ENCODE data around the gene FOXA3. TPM values are rescaled to one million over a fixed set of nuclear protein-coding genes. Genes with fewer than 3 reads are reported as not detected.

FOXA3 gene
- total RNA-seq, 2 experiments from 2014 or later, result 0.36 TPM; not detected in 1

DNA sequence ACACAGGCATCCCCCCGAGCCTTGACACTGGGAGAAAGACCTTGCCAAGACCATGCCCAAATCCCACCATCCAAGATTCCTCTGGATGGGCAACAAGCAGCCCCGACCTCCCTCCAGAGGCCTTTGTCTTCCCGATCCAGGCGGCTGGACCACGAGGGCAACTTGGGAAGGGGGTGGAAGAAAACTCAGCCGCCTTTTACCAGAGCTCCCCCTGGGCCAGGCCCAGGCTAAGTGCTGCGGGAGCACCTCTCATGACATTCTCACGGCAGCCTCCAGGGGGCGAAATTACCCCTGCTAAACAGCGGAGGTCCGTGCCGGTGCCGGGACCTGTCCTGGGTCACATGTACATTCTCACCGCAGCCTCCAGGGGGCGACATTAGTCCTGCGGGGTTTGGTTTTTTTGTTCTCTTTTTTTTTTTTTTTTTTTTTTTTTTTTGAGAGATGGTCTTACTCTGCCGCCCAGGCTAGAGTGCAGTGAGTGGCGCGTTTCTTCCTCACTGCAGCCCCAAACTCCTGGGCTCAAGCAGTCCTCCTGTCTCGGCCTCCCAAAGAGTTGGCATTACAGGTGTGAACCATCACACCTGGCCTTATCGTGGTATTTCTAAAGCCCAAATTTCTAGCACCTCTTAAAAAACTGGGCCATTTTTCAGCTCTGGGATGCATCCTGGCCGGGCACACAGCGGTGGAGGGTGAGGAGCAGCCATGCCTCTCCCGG is 47.0 kb upstream of the FOXA3 start:
- peaks cover 11% of the 10 kb centered on the region for H3K36me3 Mint-ChIP-seq (ENCODE audit: low read depth)
- no peaks in the 10 kb centered on the region for H3K9me3 Mint-ChIP-seq
- no peak overlapping the region for H3K27ac Mint-ChIP-seq
- H3K4me1 Mint-ChIP-seq (ENCODE audit: low read depth), result peaks cover 2% of the 10 kb centered on the region
- CTCF ChIA-PET, result interaction anchor here (0.6 to 6.1 kb wide), 47 partner anchors 9 to 448 kb away, joined by 3 to 52 read pairs (median 4); partner anchors contain the start of genes CCDC61, DMPK, DMWD and FBXO46
- POLR2A ChIA-PET, result interaction anchor here (0.6 to 2.2 kb wide), 10 partner anchors 9 to 195 kb away, joined by 3 to 8 read pairs (median 4); partner anchors contain the start of genes DMWD, IRF2BP1 and SIX5
- intact Hi-C loops (cut with micrococcal nuclease), result no loop called here
- no peaks in the 10 kb centered on the region for H3K27me3 Mint-ChIP-seq
- ATAC-seq, result peak; percentile 99
- TF ChIP-seq, protein P1, sequence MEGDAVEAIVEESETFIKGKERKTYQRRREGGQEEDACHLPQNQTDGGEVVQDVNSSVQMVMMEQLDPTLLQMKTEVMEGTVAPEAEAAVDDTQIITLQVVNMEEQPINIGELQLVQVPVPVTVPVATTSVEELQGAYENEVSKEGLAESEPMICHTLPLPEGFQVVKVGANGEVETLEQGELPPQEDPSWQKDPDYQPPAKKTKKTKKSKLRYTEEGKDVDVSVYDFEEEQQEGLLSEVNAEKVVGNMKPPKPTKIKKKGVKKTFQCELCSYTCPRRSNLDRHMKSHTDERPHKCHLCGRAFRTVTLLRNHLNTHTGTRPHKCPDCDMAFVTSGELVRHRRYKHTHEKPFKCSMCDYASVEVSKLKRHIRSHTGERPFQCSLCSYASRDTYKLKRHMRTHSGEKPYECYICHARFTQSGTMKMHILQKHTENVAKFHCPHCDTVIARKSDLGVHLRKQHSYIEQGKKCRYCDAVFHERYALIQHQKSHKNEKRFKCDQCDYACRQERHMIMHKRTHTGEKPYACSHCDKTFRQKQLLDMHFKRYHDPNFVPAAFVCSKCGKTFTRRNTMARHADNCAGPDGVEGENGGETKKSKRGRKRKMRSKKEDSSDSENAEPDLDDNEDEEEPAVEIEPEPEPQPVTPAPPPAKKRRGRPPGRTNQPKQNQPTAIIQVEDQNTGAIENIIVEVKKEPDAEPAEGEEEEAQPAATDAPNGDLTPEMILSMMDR (IDR thresholded peaks at IDR 0.05), result peak; percentile 100
- no peak overlapping the region for H3K4me3 Mint-ChIP-seq
- peak; percentile 98 for DNase-seq

DNA sequence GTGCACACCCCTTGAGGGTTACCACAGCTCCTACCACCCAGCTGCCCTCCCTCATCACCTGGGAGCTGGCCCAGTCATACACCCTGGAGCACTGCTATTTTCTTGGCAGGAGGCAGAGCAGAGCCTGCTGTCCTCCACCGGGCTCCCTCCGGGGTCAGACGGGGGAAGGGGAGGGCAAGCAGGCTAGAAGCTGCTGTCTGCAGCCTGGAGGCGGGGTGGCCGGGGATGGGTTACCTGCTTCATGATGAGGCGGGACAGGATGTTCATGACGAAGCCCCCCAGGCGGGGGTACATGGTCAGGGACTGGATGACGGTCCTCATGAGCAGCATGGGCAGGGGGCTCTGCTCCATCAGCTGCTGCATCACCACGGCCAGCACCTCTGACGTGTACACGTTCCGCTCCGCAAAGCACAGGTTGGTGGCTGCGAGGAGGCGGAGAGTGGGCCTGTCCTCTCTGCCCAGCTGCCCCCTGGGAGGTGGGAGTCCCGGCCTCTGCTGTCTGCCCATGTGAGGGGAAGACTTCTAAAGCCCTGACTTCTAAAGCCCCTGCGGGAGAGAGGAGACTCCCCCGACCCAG is 46.3 kb upstream of the FOXA3 start:
- intact Hi-C loops (cut with micrococcal nuclease), result no loop called here
- Mint-ChIP-seq H3K4me1 (ENCODE audit: low read depth) (peaks cover 2% of the 10 kb centered on the region), H3K27ac (no peak overlapping the region), H3K9me3 (no peaks in the 10 kb centered on the region), H3K36me3 (ENCODE audit: low read depth) (peaks cover 11% of the 10 kb centered on the region), H3K27me3 (no peaks in the 10 kb centered on the region), H3K4me3 (no peak overlapping the region)
- TF ChIP-seq, protein P1 (IDR thresholded peaks at IDR 0.05), result peak; percentile 5
- ChIA-PET CTCF (interaction anchor here (0.8 to 6.1 kb wide), 18 partner anchors 9 to 211 kb away, joined by 3 to 52 read pairs (median 8); partner anchors contain the start of genes DMWD, MYPOP and SIX5), POLR2A (interaction anchor here (1.1 to 2.2 kb wide), 6 partner anchors 9 to 67 kb away, joined by 4 to 8 read pairs (median 6); partner anchors contain the start of genes DMWD, IRF2BP1 and SIX5)
- ATAC-seq, result no peak
- no peak for DNase-seq

DNA sequence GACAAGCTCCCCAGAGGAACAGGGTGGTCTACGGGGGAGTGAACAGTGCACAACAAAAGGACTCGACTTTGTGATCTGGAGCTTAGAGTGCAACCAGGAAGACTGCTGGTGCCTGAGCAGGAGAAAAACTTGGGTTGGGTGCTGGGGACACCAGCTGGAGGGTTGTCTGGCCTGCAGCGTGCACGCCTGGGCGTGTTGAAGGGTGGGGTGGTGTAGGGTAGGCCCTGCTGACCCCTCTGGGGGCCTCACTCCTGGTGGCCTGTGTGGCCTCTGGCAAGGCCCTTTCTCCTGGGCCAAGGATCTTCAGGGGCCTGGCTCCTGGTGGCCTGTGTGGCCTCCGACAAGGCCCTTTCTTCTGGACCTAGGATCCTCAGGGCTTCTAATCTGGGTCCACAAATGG is 44.4 kb upstream of the FOXA3 start:
- H3K27ac Mint-ChIP-seq, result peak overlapping the region; percentile 7
- H3K27me3 Mint-ChIP-seq, result no peaks in the 10 kb centered on the region
- ChIA-PET CTCF (interaction anchor here (0.6 to 1.3 kb wide), 3 partner anchors 20 to 65 kb away, joined by 3 to 5 read pairs (median 3); no protein-coding TSS in a partner anchor), POLR2A (interaction anchor here (0.6 to 0.7 kb wide), 2 partner anchors 9 to 305 kb away, joined by 3 to 4 read pairs; no protein-coding TSS in a partner anchor)
- DNase-seq, result no peak
- H3K9me3 Mint-ChIP-seq, result no peaks in the 10 kb centered on the region
- H3K36me3 Mint-ChIP-seq (ENCODE audit: low read depth), result peaks cover 19% of the 10 kb centered on the region
- intact Hi-C loops (cut with micrococcal nuclease), result no loop called here
- no peak overlapping the region for H3K4me3 Mint-ChIP-seq
- ATAC-seq, result no peak
- H3K4me1 Mint-ChIP-seq (ENCODE audit: low read depth), result peaks cover 2% of the 10 kb centered on the region
- TF ChIP-seq, protein P1 (IDR thresholded peaks at IDR 0.05), result no peak

DNA sequence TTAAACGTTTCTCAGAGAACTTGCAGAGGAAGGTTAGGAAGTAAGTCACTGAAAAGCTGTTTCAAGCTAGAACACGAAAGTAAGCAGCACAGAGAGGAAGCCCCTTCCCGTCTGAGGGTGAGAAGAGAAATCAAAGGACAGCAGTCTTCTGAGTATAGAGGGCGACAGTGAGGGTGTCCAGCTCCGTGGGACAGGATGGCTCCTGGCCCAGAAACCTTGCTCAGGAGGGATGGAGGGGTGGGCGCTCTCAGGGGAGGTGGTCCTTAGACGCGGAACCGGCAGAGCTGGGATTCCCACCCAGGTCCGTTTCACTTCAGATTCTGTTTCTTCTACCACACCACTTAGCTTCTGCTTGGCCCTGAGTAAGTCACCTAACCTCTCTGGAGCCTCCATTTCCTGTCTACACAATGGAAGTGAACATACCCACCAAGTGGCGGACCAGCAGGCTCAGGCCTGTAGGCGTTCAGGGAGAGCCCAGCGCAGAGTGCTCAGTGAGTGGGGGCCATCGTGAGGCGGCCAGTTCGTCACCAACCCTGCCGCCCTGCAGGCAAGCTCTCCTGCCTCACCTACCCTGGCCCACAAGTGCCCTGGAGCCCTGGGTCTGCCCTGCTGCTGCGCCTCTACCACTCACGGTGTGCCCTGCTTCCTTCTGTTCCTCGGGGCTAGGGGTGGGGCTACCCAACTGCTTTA is 43.6 kb upstream of the FOXA3 start:
- ChIA-PET POLR2A (no interaction called here), CTCF (interaction anchor here (1.2 to 1.3 kb wide), 2 partner anchors 21 to 65 kb away, joined by 3 to 5 read pairs; no protein-coding TSS in a partner anchor)
- peak overlapping the region; percentile 43 for H3K27ac Mint-ChIP-seq
- DNase-seq, result no peak
- no peak overlapping the region for H3K4me3 Mint-ChIP-seq
- no peaks in the 10 kb centered on the region for H3K9me3 Mint-ChIP-seq
- no peak for ATAC-seq
- TF ChIP-seq, protein P1 (IDR thresholded peaks at IDR 0.05), result no peak
- peaks cover 19% of the 10 kb centered on the region for H3K36me3 Mint-ChIP-seq (ENCODE audit: low read depth)
- H3K4me1 Mint-ChIP-seq (ENCODE audit: low read depth), result peaks cover 2% of the 10 kb centered on the region
- intact Hi-C loops (cut with micrococcal nuclease), result no loop called here
- no peaks in the 10 kb centered on the region for H3K27me3 Mint-ChIP-seq
